Non-pigmented ciliary epithelial cell (primary cell): ENCODE measurements around the gene NUDT9.
"Not testable (repeated sequence)": the region's sequence is repeated elsewhere in the genome, so short reads cannot be mapped to it uniquely, and the experiment has no call there.

ENCODE experiments used
- DNase-seq: peaks from one replicate; pipeline ENCODE4 v3.0.0-alpha.2; 2010; ENCODE audit warnings: low read depth

Gene NUDT9

DNA sequence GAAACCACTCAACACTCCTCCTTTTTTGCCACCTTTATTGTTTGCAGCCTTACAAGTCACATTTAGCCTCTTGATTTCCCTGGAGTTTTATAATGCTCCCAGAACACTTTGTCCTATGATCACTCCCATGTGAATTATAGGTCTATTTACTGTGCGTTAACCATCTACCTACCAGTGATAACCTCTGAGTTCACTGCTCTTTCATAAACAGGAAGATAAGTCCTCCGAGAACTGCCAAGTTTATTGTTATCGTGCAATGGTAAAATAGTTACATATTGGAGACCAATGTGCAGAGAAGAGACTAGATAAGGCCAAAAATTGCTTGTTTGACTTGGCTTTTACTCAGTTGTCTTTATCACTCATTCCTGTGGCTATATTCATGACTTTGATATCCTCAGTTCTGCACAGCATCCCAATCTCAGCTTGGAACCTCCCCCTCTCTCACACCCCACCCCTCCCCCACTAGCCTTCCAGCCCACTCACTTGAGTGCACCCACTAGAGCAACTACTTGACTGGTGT, 12.9 kb upstream of the NUDT9 start:
- no peak for DNase-seq

DNA sequence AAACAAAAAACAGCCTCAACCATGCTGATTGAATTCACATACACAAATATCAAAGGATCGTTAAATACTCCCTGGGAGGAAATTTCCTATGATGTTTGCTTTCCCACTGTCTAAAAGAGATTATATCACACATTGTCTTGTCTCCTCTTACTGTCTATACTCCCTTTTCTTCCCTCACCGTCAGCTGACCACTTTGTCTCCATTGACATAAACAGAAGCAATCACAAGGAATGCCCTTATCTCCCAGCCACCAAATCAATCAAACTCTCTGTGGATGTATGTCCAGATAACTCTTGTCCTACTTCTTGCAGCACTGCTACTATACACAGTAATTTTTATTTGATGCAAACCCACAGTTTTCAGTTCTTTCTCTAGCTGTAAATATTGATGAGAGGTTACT, 12.2 kb upstream of the NUDT9 start:
- DNase-seq, result no peak

DNA sequence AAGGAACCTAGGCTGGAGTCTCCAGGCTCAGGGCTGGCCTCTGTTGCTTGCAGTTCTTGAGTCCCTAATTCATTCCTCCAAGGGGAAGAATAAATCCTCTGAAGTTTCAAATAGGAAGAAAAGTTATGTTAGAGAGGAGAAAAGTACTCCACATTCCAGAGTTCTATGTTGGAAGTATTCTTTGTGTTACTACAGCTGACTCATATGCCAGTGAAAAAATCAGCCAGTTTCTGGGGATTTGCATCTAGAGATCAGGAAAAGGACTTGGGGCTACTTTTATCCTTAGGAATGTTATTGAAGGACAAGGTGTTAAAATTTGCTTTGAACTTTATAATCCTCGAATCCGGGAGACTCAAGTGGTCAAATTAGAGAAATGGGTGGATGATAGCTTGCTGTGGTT, 11.7 kb upstream of the NUDT9 start:
- no peak for DNase-seq

DNA sequence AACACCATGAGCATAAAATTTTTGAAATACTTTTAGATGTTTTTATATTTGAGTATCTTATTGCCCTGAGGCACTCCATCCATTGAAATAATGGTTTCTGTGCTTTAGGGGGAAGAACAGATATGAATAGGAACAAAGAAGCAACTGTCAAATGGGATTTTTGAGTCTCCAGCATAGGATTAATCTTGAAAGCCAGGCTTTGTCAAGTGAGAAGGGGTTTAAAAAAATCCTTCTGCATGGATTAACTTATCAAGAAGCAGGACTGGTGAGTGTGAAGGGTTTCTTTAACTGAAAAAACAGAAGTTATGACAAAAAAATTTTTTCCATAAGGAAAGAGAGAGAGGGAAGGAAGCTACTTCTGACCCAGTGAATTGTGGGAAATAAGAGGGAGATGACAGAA, 7.6 kb upstream of the NUDT9 start:
- no peak for DNase-seq

DNA sequence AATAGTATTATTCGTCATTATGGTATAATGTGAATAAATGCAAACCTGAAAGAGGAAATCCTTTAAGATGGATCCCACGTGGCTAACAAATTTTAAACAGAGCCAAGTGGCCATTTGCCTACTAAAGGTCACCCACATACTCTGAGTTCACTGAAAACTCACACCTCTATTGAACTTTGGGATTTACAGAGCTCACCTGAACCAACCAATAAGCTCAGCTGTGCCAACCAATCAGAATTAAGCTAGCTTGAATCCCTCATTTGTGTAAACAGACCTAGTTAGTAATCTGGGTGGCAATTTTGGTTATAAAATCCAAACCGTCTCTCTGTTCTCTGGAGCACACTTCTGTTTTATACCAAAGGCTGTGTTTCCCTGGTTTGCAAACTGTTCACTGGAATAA, 5.4 kb upstream of the NUDT9 start:
- DNase-seq, result no peak

DNA sequence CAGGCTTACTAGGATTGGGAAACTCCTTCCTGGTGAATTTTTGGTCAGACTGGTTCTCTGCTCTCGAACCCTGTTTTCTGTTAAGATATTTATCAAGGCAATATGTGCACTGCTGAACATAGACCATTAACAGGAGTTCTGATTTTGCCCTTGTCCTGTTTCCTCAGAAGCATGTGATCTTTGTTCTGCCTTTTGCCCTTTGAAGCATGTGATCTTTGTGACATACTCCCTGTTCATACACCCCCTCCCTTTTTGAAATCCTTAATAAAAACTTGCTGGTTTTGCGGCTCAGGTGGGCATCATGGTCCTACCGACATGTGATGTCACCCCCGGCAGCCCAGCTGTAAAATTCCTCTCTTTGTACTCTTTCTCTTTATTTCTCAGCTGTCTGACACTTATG, 4.0 kb upstream of the NUDT9 start:
- DNase-seq, result not testable (repeated sequence)

DNA sequence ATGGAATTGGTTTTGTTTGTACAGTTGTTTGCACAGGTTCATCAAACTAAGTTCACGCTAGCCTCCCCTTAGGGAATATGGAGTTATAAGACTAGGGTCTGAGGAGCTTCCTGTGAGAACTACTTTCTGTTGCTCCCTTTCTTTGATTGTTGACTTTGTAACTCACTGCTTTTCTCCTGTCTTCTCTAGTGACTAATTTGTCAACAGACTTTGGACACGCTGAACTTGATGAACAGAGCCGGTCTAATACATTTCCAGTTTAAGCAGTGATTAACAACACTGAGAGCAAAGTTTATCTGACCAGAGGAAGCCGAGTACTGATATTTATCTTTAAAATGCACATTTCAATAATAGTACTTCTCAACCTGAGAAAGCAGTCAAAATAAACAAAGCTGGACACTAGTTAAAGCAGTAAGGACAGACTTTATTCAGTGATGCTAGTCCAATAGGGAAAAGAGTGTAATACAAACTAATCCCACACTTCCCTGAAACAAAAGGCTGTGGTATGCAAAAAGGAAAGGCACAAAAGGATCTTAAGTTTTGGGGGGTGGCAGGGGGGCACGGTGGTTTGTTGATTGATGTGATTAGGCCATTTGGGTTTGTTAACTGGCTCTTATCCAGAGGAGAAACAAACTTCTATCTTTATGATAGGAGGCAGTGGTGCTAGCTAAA, 2.7 kb upstream of the NUDT9 start:
- no peak for DNase-seq

DNA sequence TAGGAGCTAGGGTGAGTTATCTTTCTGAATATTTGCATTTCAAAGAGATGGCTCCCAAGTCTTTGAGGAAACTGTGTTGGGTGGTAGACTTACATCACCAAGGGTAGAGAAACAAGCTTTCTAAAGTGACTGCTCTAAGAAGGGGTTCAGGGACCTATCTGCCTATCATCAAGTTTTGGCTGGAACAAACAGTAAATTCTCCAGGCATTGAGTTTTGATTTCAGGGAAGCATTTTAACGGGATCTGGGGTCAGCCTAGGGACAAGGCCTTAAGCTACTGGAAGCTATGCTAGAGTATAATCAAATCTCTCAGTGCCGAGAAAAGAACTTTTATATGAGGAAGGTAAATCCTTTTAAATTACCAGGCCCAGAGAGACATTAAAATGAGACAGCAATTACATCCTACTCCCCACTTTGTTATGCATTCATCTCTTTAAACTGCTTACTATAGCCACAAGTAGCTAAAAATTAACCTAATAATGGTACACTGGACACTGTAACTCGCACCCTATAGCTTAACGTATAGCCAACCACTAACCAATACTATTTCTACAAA, 2.0 kb upstream of the NUDT9 start:
- no peak for DNase-seq

DNA sequence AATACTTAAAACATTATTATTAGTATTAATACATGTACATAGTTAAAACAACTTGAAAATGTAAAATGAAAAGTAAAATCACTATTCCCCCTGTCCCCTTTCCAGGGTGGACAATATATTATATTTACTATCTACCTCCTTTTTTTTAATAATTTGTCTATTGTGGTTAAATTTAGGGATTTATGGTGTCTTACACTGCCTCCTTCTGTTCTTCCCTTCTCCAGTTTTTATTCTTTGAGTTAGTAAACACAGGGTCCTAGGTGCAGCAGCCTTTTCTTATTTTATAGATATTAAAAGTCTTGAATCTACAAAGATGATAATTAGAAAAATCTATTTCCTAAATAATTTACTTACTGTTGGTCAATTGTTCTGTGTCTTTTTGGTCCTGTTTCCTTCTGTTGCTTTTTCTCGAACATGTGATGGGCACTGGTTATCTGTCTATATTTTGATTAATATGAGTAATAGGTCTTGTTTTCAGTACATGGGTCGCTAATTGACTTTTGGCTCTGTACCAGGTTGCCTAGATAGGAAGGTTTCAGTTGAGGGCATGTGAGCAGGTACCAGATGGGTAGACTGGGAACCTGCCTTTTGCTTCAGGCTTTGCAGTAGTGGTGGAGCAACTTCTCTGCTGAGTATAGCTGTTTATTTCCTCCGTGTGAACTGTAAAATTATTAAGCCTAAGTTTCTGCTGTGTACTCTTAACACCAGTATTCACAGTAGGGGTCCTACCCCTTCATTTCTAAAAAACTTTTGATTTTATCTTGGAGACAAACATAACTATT, 1.1 kb downstream of the NUDT9 start:
- DNase-seq, result no peak

DNA sequence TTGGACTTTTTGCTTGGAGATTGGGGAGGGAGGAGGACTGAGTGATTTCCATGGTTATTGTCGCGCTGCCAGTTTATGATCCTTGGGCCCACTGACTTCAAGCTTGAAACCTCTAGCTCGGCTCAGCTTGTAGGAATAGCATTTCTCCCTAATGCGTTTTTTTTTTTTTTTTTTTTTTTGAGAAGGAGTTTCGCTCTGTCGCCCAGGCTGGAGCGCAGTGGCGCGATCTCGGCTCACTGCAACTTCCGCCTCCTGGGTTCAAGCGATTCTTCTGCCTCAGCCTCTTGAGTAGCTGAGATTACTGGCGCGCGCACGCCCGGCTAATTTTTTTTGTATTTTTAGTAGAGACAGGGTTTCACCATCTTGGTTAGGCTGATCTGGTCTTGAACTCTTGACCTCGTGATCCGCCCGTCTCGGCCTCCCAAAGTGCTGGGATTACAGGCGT, 1.7 kb downstream of the NUDT9 start:
- not testable (repeated sequence) for DNase-seq

DNA sequence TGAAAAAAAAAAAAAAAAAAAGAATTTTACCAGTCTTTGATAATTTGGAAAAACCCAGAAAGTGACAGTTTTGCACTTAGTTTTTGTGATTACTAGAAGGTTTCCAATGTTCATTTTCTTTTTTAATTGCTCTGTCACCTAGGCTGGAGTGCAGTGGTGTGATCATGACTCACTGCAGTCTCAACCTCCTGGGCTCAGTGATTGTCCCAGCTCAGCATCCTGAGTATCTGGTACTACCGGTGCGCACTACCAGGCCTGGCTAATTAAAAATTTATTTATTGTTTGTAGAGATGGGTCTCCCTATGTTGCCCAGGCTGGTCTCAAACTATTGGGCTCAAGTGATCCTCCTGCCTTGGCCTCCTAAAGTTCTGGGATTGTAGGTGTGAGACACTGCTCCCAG, 3.3 kb downstream of the NUDT9 start:
- DNase-seq, result no peak

DNA sequence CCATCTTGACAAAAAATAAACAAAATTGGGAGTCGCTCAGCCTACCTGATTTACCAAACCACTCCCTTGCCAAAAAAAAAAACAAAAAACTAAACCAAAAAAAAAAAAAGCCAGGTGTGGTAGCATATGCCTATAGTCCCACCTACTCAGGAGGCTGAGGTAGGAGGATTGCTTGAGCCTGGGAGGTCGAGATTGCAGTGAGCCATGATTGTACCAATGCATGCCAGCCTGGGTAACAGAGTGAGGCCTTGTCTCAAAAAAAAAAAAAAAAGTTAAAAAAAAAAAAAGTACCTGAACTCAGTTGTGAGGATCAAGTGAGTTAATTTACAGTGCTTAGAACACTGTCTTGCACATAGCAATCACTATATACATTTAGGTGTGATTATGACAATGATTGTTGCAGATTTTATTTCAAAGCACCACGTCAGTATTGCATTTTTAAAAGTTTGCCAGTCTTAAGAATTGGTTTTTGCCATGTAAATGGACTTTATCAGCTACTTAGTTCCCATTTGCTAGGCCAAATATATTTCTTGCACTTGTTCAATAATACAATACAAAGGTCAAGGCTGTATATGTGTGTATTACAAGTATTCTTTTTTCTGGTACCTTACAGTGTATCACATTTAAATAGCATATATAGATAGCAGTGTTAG, 4.6 kb downstream of the NUDT9 start:
- no peak for DNase-seq

DNA sequence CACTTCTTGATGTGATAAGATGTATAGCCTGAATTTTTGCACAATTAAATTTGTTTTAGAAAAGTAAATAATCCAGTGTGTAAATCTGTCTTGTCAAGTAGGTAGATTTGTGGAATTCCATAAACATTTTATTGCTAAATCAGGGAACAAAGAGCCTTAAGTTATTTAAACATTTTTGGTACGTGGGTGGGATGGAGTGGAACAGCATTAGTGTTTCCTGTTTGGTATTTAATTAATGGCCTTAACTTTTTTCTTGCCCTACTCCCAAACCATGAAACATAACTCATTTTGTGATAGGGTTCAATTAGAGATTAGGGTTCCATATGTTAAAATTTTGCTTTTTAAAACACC, 5.1 kb downstream of the NUDT9 start:
- no peak for DNase-seq

DNA sequence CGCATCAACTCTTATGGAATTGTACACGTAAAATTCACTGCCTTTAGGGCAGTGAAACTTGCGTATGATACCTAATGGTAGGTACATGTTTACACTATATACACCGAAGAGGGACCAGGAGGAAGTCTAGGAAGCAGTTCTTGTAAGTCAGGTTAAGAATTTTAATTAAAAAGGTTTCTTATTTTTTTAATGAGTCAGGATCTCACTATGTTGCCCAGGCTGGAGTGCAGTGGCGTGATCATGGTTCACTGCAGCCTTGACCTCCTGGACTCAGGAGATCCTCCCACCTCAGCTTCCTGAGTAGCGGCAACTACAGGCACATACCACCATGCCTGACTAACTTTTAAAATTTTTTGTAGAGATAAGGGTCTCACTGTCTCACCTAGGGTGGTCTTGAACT, 6.6 kb downstream of the NUDT9 start:
- no peak for DNase-seq

DNA sequence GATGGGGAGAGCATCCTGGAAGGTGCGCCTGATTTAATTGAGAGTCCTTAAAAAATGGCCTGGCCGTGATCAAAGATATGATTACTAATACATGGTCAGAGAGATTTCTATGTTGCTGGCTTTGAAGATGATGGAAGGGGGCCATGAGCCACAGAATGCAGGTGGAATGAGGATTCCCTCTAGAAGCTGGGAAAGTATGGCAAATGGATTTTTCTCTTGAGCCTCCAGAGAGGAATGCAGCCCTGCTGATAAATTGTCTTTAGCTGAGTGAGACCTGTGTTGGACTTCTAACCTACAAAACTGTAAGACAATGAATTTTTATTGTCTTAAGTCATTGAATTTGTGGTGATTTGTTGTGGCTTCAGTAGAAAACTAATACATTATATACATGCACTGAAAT, 7.7 kb downstream of the NUDT9 start:
- no peak for DNase-seq

DNA sequence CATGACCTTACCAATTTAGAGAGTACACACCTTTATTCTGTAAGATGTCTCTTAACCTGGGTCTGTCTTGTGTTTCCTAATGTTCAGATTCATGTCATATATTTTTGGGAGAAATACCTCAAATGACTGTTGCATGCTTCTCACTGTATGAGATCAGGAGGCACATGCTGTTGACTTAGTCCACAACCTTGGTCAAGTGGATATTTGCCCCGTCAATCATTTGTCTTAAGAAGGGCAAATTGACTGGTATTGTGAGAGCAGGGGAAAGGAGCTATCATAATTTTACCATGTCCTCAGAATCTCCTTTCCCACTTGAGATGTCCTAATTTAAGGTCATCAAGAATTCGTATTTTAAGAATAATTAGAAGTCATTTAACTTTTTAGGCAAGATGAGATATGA, 11.0 kb downstream of the NUDT9 start:
- DNase-seq, result no peak

DNA sequence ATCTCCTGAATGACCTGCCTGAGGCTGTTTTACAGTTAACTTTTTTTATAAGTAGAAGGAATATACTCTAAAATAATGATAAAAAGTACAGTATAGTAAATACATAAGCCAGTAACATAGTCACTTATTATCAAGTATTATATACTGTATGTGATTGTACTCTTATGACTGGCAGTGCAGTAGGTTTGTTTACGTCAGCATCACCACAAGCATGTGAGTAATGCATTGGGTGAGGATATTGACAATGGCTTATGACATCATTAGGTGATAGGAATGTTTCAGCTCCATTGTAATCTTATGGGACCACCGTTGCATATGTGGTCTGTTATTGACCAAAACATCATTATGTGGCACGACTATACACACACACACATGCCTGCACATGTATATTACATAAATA, 20.5 kb downstream of the NUDT9 start:
- no peak for DNase-seq

DNA sequence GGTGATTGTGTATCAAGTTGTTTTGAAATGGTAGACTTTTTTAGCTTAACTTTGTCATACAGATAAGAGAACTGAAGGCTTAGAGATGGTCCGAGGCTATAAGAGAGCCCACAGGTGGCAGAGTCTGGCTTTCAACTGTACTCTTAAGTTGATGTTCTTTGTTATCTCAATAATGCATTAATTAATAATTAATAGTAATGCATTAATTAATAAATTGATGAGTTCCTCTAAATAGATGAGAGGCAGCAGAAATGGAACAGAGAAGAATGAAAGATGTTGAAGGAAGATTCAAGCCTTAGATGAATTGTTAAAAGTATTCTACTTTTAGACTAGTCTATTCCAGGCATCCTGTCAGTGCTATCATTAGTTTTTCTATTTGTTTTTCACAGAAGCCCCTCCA, 22.4 kb downstream of the NUDT9 start:
- DNase-seq, result no peak

DNA sequence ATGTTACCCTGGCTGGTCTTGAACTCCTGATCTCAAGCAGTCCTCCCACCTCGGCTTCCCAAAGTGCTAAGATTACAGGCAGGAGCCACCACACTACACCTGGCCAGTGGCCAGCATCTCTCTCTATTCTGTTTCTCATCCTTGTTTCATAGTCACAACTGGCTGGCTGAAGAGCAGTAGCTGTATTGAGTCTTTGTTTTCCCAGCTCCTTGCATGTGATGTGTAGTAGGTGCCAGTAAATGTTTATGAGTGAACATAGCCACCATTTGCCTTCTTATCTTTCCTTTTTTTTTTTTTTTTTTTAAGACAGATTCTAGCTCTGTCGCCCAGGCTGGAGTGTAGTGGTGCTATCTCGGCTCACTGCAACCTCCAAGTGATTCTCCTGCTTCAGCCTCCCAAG, 23.6 kb downstream of the NUDT9 start:
- no peak for DNase-seq

DNA sequence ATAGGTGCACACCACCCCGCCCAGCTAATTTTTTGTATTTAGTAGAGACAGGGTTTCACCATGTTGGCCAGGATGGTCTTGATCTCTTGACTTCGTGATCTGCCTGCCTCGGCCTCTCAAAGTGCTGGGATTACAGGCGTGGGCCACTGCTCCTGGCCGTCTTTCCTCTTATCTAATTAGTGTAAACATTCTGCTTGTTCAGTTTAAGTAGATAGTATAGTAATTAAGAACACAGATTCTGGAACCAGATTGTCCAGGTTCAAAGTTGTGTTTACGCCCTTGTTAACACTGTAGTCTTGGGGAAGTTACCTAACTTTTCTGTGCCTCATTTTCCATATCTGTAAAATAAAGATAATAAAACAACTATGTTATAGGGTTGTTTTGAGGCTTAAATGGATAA, 24.0 kb downstream of the NUDT9 start:
- DNase-seq, result not testable (repeated sequence)

DNA sequence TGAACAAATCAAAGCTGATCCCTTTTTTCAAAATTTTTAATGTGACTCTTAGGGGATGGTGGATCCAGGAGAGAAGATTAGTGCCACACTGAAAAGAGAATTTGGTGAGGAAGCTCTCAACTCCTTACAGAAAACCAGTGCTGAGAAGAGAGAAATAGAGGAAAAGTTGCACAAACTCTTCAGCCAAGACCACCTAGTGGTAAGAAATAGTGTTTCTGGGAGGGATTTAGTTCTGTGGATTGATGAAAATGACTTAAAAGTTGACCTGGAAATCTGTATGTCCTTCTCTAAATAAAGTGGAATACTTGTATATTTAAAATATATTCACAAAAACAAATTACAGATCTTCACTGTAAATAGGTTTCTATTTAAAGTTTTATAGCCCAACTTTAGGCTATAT, 29.2 kb downstream of the NUDT9 start:
- DNase-seq, result no peak

DNA sequence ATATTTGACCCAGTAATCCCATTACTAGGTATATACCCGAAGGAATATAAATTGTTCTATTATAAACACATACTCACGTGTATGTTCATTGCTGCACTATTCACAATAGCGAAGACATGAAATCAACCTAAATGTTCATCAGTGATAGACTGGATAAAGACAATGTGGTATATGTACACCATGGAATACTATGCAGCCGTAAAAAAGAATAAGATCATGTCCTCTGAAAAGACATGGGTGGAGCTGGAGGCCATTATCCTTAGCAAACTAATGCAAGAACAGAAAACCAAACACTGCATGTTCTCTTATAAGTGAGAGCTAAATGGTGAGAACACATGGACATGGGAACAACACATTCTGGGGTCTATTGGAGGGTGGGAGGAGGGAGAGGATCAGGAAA, 36.5 kb downstream of the NUDT9 start:
- DNase-seq, result no peak

DNA sequence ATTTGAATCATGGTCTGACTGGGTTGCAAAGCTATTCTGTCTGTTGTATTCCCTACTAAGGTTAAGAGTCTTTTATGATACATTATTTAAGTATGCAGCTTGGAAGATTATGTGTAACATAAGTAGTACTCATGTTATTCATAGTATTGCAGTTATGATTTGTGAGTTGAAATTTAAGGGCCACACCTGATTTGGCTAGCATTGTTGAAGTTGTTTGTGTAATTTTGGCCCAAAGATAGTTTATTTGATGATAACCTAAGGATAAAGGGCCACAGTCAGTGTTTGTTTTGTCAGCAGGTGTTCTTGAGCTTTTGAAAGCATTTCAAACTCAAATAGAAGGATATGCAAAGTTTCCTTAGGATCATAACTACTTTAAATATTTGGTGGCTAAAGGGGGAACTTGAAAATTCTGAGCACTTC, 38.9 kb downstream of the NUDT9 start:
- DNase-seq, result peak; percentile 19
